IPS-NIHi7 (cell line): ENCODE results near the gene TASP1.

Experiments
- DNase-seq: peaks from one replicate; pipeline ENCODE4 v3.0.0; 2012; ENCODE audit warnings: mixed read lengths; ENCODE audit errors: extremely low spot score

Gene TASP1

GRCh38 chr20:13571662-13572061 lies 67.1 kb downstream of the TASP1 start:
- DNase-seq = peak; percentile 29

GRCh38 chr20:13567663-13568062 lies 71.1 kb downstream of the TASP1 start:
- no peak for DNase-seq

- DNase-seq = no peak
Measured at GRCh38 chr20:13563854-13564253, 74.9 kb downstream of the TASP1 start.

GRCh38 chr20:13554706-13555105 lies 84.0 kb downstream of the TASP1 start:
- DNase-seq = no peak

GRCh38 chr20:13554076-13554475 lies 84.7 kb downstream of the TASP1 start:
- DNase-seq = no peak

- no peak for DNase-seq
Measured at GRCh38 chr20:13552061-13552460, 86.7 kb downstream of the TASP1 start.

- no peak for DNase-seq
Measured at GRCh38 chr20:13549451-13549850, 89.3 kb downstream of the TASP1 start.

- peak; percentile 65 for DNase-seq
Measured at GRCh38 chr20:13546497-13547131, 92.1 kb downstream of the TASP1 start.

GRCh38 chr20:13545790-13546189 lies 92.9 kb downstream of the TASP1 start:
- no peak for DNase-seq

GRCh38 chr20:13543783-13544182 lies 94.9 kb downstream of the TASP1 start:
- DNase-seq = no peak

- DNase-seq = no peak
Measured at GRCh38 chr20:13535627-13536026, 103.1 kb downstream of the TASP1 start.

GRCh38 chr20:13533946-13534345 lies 104.8 kb downstream of the TASP1 start:
- no peak for DNase-seq

GRCh38 chr20:13530146-13530545 lies 108.6 kb downstream of the TASP1 start:
- DNase-seq = no peak

GRCh38 chr20:13526551-13526950 lies 112.2 kb downstream of the TASP1 start:
- DNase-seq = no peak

- peak; percentile 33 for DNase-seq
Measured at GRCh38 chr20:13525225-13525940, 113.3 kb downstream of the TASP1 start.

- DNase-seq = no peak
Measured at GRCh38 chr20:13524339-13524738, 114.4 kb downstream of the TASP1 start.

- DNase-seq = no peak
Measured at GRCh38 chr20:13517831-13518230, 120.9 kb downstream of the TASP1 start.

- no peak for DNase-seq
Measured at GRCh38 chr20:13515796-13516558, 122.8 kb downstream of the TASP1 start.

GRCh38 chr20:13515291-13515690 lies 123.4 kb downstream of the TASP1 start:
- no peak for DNase-seq

- DNase-seq = no peak
Measured at GRCh38 chr20:13510837-13511488, 127.8 kb downstream of the TASP1 start.

GRCh38 chr20:13507646-13508045 lies 131.1 kb downstream of the TASP1 start:
- no peak for DNase-seq

GRCh38 chr20:13501500-13501899 lies 137.2 kb downstream of the TASP1 start:
- no peak for DNase-seq
